Measurements from ENCODE around the gene FARP2. TPM values are rescaled to one million over a fixed set of nuclear protein-coding genes. Genes with fewer than 3 reads are reported as not detected.
"Not testable (repeated sequence)": the region's sequence is repeated elsewhere in the genome, so short reads cannot be mapped to it uniquely, and the experiment has no call there.

FARP2 gene
- total and polyA plus RNA-seq, 4 donors, result 9.9 to 49.7 (median 27.4) TPM

DNA sequence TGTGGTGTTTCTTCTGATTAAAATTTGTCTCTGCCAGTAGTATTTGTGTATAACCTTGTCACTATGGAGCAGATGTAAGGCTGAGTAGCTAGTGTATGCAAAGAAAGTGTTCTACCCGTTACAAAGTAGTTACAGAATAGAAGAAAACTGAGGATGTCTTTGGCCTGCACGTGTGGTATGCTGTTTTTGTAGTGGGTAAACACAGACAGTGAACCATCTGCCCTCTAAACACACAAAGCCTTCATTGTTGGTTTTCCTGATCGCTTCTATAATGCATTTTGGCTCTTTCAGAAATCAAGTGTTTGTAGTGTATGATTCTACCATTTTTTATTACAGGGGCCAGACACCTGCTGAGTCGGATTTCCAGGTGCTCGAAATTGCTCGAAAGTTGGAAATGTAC, 61.5 kb downstream of the FARP2 start:
- Histone ChIP-seq H3K36me3 (ENCODE audit: control insufficient read depth in 4 of 4, insufficient read depth in 4 of 4, low read length in 4 of 4) (peaks cover 14 to 44% (median 37%) of the 10 kb centered on the region in 4 donors), H3K9me3 (ENCODE audit: control insufficient read depth in 4 of 4, insufficient read depth in 3 of 4, low read length in 3 of 4) (peaks cover 0 to 2% (median under 1%) of the 10 kb centered on the region in 4 donors), H3K4me3 (no peak overlapping the region), H3K9ac (ENCODE audit: insufficient read depth in 1 of 2, low read length in 2 of 2) (no peak overlapping the region), H3K4me1 (ENCODE audit: control insufficient read depth in 5 of 5, insufficient read depth in 5 of 5, low read length in 5 of 5) (no peaks in the 10 kb centered on the region), H3K27ac (ENCODE audit: low read depth in 1 of 2, low read length in 1 of 2) (no peak overlapping the region), H3K27me3 (ENCODE audit: control insufficient read depth in 3 of 3, insufficient read depth in 3 of 3, low read length in 2 of 3) (no peaks in the 10 kb centered on the region)
- TF ChIP-seq, protein P1, sequence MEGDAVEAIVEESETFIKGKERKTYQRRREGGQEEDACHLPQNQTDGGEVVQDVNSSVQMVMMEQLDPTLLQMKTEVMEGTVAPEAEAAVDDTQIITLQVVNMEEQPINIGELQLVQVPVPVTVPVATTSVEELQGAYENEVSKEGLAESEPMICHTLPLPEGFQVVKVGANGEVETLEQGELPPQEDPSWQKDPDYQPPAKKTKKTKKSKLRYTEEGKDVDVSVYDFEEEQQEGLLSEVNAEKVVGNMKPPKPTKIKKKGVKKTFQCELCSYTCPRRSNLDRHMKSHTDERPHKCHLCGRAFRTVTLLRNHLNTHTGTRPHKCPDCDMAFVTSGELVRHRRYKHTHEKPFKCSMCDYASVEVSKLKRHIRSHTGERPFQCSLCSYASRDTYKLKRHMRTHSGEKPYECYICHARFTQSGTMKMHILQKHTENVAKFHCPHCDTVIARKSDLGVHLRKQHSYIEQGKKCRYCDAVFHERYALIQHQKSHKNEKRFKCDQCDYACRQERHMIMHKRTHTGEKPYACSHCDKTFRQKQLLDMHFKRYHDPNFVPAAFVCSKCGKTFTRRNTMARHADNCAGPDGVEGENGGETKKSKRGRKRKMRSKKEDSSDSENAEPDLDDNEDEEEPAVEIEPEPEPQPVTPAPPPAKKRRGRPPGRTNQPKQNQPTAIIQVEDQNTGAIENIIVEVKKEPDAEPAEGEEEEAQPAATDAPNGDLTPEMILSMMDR (IDR thresholded peaks at IDR 0.05; ENCODE audit: control extremely low read depth, extremely low read depth), result no peak
- WGBS, 2 donors, result 89 to 90% methylated on average over 6 of the region's 6 CpGs
- no peak for ATAC-seq (ENCODE audit: insufficient read depth, low FRiP score)
- DNase-seq, result no peak

DNA sequence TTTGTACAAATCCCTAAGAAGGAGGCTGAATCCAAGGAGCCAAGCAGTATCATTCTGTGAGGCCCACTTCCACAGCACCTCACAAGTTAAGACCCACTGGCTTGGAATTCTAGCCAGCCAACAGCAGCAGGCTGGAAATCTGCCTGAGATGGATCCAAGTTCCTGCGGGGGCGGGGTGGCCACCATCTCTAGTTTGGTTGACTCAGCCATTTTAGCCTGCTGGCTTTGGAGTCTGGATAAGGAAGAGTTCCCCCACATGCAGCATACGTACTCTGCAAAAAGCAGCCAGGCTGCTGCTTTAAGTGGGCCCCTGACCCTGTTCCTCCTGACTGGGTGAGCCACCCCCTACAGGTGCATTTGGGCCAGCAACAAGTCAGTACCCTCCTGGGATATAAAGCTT, 65.2 kb downstream of the FARP2 start:
- Histone ChIP-seq H3K27me3 (ENCODE audit: control insufficient read depth in 3 of 3, insufficient read depth in 3 of 3, low read length in 2 of 3) (no peaks in the 10 kb centered on the region), H3K36me3 (ENCODE audit: control insufficient read depth in 4 of 4, insufficient read depth in 4 of 4, low read length in 4 of 4) (peaks cover 13 to 23% (median 19%) of the 10 kb centered on the region in 4 donors), H3K27ac (ENCODE audit: low read depth in 1 of 2, low read length in 1 of 2) (no peak overlapping the region), H3K9ac (ENCODE audit: insufficient read depth in 1 of 2, low read length in 2 of 2) (no peak overlapping the region), H3K4me3 (no peak overlapping the region), H3K4me1 (ENCODE audit: control insufficient read depth in 5 of 5, insufficient read depth in 5 of 5, low read length in 5 of 5) (no peaks in the 10 kb centered on the region), H3K9me3 (ENCODE audit: control insufficient read depth in 4 of 4, insufficient read depth in 3 of 4, low read length in 3 of 4) (peaks cover 0 to 7% (median 4%) of the 10 kb centered on the region in 4 donors)
- ATAC-seq (ENCODE audit: insufficient read depth, low FRiP score) (no peak), DNase-seq (no peak)
- WGBS, 2 donors, result 97 to 100% methylated on average over 3 of the region's 3 CpGs
- TF ChIP-seq, protein P1 (IDR thresholded peaks at IDR 0.05; ENCODE audit: control extremely low read depth, extremely low read depth), result no peak

DNA sequence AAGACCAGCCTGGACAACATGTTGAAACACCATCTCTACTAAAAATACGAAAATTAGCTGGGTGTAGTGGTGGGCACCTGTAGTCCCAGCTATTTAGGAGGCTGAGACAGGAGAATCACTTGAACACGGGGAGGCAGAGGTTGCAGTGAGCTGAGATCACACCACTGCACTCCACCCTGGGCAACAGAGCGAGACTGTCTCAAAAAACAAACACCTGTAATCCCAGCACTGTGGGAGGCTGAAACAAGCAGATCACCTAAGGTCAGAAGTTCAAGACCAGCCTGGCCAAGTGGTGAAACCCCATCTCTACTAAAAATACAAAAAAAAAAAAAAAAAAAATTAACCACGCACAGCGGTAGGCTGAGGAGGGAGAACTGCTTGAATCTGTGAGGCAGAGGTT, 65.9 kb downstream of the FARP2 start:
- H3K4me3 ChIP-seq; H3K27ac ChIP-seq (ENCODE audit: low read depth in 1 of 2, low read length in 1 of 2); H3K9ac ChIP-seq (ENCODE audit: insufficient read depth in 1 of 2, low read length in 2 of 2); ATAC-seq (ENCODE audit: insufficient read depth, low FRiP score); DNase-seq; H3K4me1 ChIP-seq (ENCODE audit: control insufficient read depth in 5 of 5, insufficient read depth in 5 of 5, low read length in 5 of 5); H3K9me3 ChIP-seq (ENCODE audit: control insufficient read depth in 4 of 4, insufficient read depth in 3 of 4, low read length in 3 of 4); H3K27me3 ChIP-seq (ENCODE audit: control insufficient read depth in 3 of 3, insufficient read depth in 3 of 3, low read length in 2 of 3): not testable (repeated sequence)
- whole genome bisulfite sequencing, 2 donors, result 95 to 98% methylated on average over 5 of the region's 5 CpGs
- peaks cover 13 to 23% (median 20%) of the 10 kb centered on the region in 4 donors for H3K36me3 ChIP-seq (ENCODE audit: control insufficient read depth in 4 of 4, insufficient read depth in 4 of 4, low read length in 4 of 4)

DNA sequence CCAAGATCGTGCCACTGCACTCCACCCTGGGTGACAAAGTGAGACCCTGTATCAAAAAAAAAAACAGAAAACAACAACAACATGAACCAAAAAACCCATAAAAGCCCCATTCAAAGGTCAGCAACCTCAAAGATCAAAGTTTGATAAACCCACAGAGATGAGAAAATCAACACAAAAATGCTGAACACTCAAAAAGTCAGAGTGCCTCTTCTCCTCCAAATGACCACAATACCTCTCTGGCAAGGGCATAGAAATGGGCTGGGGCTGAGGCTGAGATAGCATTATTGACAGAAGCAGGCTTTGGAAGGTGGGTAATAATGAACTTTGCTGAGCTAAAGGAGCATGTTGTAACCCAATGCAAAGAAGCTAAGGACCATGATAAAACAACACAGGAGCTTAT, 66.3 kb downstream of the FARP2 start:
- 92% methylated on average over 1 of the region's 1 CpG for WGBS, 2 donors
- TF ChIP-seq, protein P1 (IDR thresholded peaks at IDR 0.05; ENCODE audit: control extremely low read depth, extremely low read depth), result no peak
- peaks cover 0 to 7% (median 4%) of the 10 kb centered on the region in 4 donors for H3K9me3 ChIP-seq (ENCODE audit: control insufficient read depth in 4 of 4, insufficient read depth in 3 of 4, low read length in 3 of 4)
- H3K4me1 ChIP-seq (ENCODE audit: control insufficient read depth in 5 of 5, insufficient read depth in 5 of 5, low read length in 5 of 5), result no peaks in the 10 kb centered on the region
- H3K9ac ChIP-seq (ENCODE audit: insufficient read depth in 1 of 2, low read length in 2 of 2), result no peak overlapping the region
- no peak for DNase-seq
- no peak overlapping the region for H3K27ac ChIP-seq (ENCODE audit: low read depth in 1 of 2, low read length in 1 of 2)
- no peak for ATAC-seq (ENCODE audit: insufficient read depth, low FRiP score)
- no peak overlapping the region for H3K4me3 ChIP-seq
- no peaks in the 10 kb centered on the region for H3K27me3 ChIP-seq (ENCODE audit: control insufficient read depth in 3 of 3, insufficient read depth in 3 of 3, low read length in 2 of 3)
- peaks cover 13 to 23% (median 20%) of the 10 kb centered on the region in 4 donors for H3K36me3 ChIP-seq (ENCODE audit: control insufficient read depth in 4 of 4, insufficient read depth in 4 of 4, low read length in 4 of 4)

DNA sequence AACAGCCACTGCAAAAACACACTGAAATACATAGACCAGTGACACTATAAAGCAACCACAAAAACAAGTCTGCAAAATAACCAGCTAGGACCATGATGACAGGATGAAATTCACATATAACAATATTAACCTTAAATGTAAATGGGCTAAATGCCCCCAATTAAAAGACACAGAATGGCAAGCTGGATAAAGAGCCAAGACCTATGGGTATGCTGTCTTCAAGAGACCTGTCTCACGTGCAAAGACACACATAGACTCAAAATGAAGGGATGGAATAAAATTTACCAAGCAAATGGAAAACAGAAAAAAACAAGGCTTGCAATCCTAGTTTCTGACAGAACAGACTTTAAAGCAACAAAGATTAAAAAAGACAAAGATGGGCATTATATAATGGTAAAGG, 67.4 kb downstream of the FARP2 start:
- not testable (repeated sequence) for DNase-seq; H3K4me1 ChIP-seq (ENCODE audit: control insufficient read depth in 5 of 5, insufficient read depth in 5 of 5, low read length in 5 of 5); H3K27ac ChIP-seq (ENCODE audit: low read depth in 1 of 2, low read length in 1 of 2); H3K9me3 ChIP-seq (ENCODE audit: control insufficient read depth in 4 of 4, insufficient read depth in 3 of 4, low read length in 3 of 4); ATAC-seq (ENCODE audit: insufficient read depth, low FRiP score); H3K9ac ChIP-seq (ENCODE audit: insufficient read depth in 1 of 2, low read length in 2 of 2); H3K4me3 ChIP-seq; H3K27me3 ChIP-seq (ENCODE audit: control insufficient read depth in 3 of 3, insufficient read depth in 3 of 3, low read length in 2 of 3)
- WGBS, 2 donors, result 97% methylated on average over 1 of the region's 1 CpG
- peaks cover 13 to 18% (median 15%) of the 10 kb centered on the region in 4 donors for H3K36me3 ChIP-seq (ENCODE audit: control insufficient read depth in 4 of 4, insufficient read depth in 4 of 4, low read length in 4 of 4)

Measured in lung (tissue), 12 donors.